WTC11 (cell line): ENCODE measurements around the gene GRAMD2A. TPM values are rescaled to one million over a fixed set of nuclear protein-coding genes. Genes with fewer than 3 reads are reported as not detected.

Source experiments
- ATF2 ChIP-seq: sonication (generic); formaldehyde crosslinking; IDR thresholded peaks from 2 replicates; pipeline ENCODE4 v1.8.1; 2022; ENCODE audit warnings: low read depth, missing genetic modification reagents, borderline replicate concordance
- CBFB ChIP-seq: sonication (generic); formaldehyde crosslinking; IDR thresholded peaks from 2 replicates; pipeline ENCODE4 v1.8.1; 2022; ENCODE audit warnings: mild to moderate bottlenecking, low read depth, missing genetic modification reagents
- CREB1 ChIP-seq: sonication (generic); formaldehyde crosslinking; IDR thresholded peaks from 2 replicates; pipeline ENCODE4 v1.8.0; 2023; ENCODE audit warnings: mild to moderate bottlenecking, missing genetic modification reagents
- E2F5 ChIP-seq: sonication (generic); formaldehyde crosslinking; IDR thresholded peaks from 2 replicates; pipeline ENCODE4 v1.8.1; 2022; ENCODE audit warnings: mild to moderate bottlenecking, moderate library complexity, missing genetic modification reagents
- FOXP4 ChIP-seq: sonication (generic); formaldehyde crosslinking; IDR thresholded peaks from 2 replicates; pipeline ENCODE4 v1.8.0; 2022; ENCODE audit warnings: mild to moderate bottlenecking, missing genetic modification reagents
- GABPB1 ChIP-seq: sonication (generic); formaldehyde crosslinking; IDR thresholded peaks from 2 replicates; pipeline ENCODE4 v1.8.1; 2023; ENCODE audit warnings: mild to moderate bottlenecking, missing genetic modification reagents
- GTF2I ChIP-seq: fragments of 250-450 bp; sonication (Bioruptor Pico); conservative IDR thresholded peaks from 2 replicates; pipeline ENCODE4 v1.4.0; 2021; ENCODE audit warnings: mild to moderate bottlenecking
- HMGXB4 ChIP-seq: sonication (generic); formaldehyde crosslinking; IDR thresholded peaks from 2 replicates; pipeline ENCODE4 v1.8.1; 2023; ENCODE audit warnings: mild to moderate bottlenecking, moderate library complexity, missing genetic modification reagents
- IRF1 ChIP-seq: sonication (generic); formaldehyde crosslinking; IDR thresholded peaks from 2 replicates; pipeline ENCODE4 v1.8.0; 2023; ENCODE audit warnings: missing genetic modification reagents
- PRRX2 ChIP-seq: fragments of 250-450 bp; sonication (Bioruptor Pico); IDR thresholded peaks from 2 replicates; pipeline ENCODE4 v1.8.0; 2021; ENCODE audit warnings: mild to moderate bottlenecking
- SMAD3 ChIP-seq: sonication (generic); formaldehyde crosslinking; IDR thresholded peaks from 2 replicates; pipeline ENCODE4 v1.8.0; 2022; ENCODE audit warnings: missing genetic modification reagents, mild to moderate bottlenecking, borderline replicate concordance
- TCF7 ChIP-seq: sonication (generic); formaldehyde crosslinking; IDR thresholded peaks from 2 replicates; pipeline ENCODE4 v1.8.0; 2022; ENCODE audit warnings: mild to moderate bottlenecking, low read depth, missing genetic modification reagents, moderate library complexity
- TEAD1 ChIP-seq: sonication (generic); formaldehyde crosslinking; IDR thresholded peaks from 2 replicates; pipeline ENCODE4 v1.8.0; 2022; ENCODE audit warnings: mild to moderate bottlenecking, missing genetic modification reagents
- TEAD4 ChIP-seq: sonication (generic); formaldehyde crosslinking; IDR thresholded peaks from 2 replicates; pipeline ENCODE4 v1.8.0; 2022; ENCODE audit warnings: mild to moderate bottlenecking, missing genetic modification reagents
- TP53 ChIP-seq: sonication (generic); formaldehyde crosslinking; IDR thresholded peaks from 2 replicates; pipeline ENCODE4 v1.8.1; 2023; ENCODE audit warnings: mild to moderate bottlenecking, missing genetic modification reagents
- USF1 ChIP-seq: sonication (generic); formaldehyde crosslinking; IDR thresholded peaks from 2 replicates; pipeline ENCODE4 v1.8.0; 2022; ENCODE audit warnings: mild to moderate bottlenecking, missing genetic modification reagents
- ZNF416 ChIP-seq: fragments of 250-450 bp; sonication (Bioruptor Pico); IDR thresholded peaks from 2 replicates; pipeline ENCODE4 v1.9.0; 2021; ENCODE audit warnings: mild to moderate bottlenecking, inconsistent platforms
- ZNF423 ChIP-seq: fragments of 250-450 bp; sonication (Bioruptor Pico); IDR thresholded peaks from 2 replicates; pipeline ENCODE4 v2.1.2; 2022; ENCODE audit warnings: mild to moderate bottlenecking, moderate library complexity
- ZNF425 ChIP-seq: fragments of 250-450 bp; sonication (Bioruptor Pico); conservative IDR thresholded peaks from 2 replicates; pipeline ENCODE4 v1.9.0; 2021; ENCODE audit warnings: mild to moderate bottlenecking
- ZNF512 ChIP-seq: sonication (generic); formaldehyde crosslinking; IDR thresholded peaks from 2 replicates; pipeline ENCODE4 v1.8.1; 2022; ENCODE audit warnings: missing genetic modification reagents, borderline replicate concordance
- ZNF532 ChIP-seq: fragments of 250-450 bp; sonication (Bioruptor Pico); IDR thresholded peaks from 2 replicates; pipeline ENCODE4 v1.9.0; 2021; ENCODE audit warnings: mild to moderate bottlenecking, borderline replicate concordance
- total RNA-seq: library from RNA; stranded (reverse); gene quantifications from 3 replicates; pipeline ENCODE4 v1.2.3, GENCODE V29; 2021

Gene GRAMD2A
- total RNA-seq, 1 experiment from 2014 or later, result 1.9 TPM

GRCh38 chr15:72231066-72231832 lies 33.7 kb upstream of the GRAMD2A start, which contains the start of gene PKM (continued):
- no peak for TF ChIP-seq SMAD3 (CRISPR knock-in tag)
- no peak for TF ChIP-seq TEAD4
- TF ChIP-seq CREB1 (CRISPR knock-in tag), result 0 out of 2 replicates have a peak, but pooled peaks have one; percentile 20
- 0 out of 2 replicates have a peak, but pooled peaks have one; percentile 13 for TF ChIP-seq USF1
- TF ChIP-seq ZNF416 (CRISPR knock-in tag), result no peak
- TF ChIP-seq TP53, result peak; percentile 48; the same call in 1 of the 2 replicates
- no peak for TF ChIP-seq ZNF512
- 0 out of 2 replicates have a peak, but pooled peaks have one; percentile 32 for TF ChIP-seq ATF2 (CRISPR knock-in tag)
- TF ChIP-seq TEAD1 (CRISPR knock-in tag), result peak; percentile 91
- TF ChIP-seq ZNF532 (CRISPR knock-in tag), result no peak
- 0 out of 2 replicates have a peak, but pooled peaks have one; percentile 71 for TF ChIP-seq IRF1 (CRISPR knock-in tag)
- peak; percentile 78 for TF ChIP-seq FOXP4
- peak; percentile 96 for TF ChIP-seq E2F5 (CRISPR knock-in tag)
- peak; percentile 55; the same call in 1 of the 2 replicates for TF ChIP-seq CBFB (CRISPR knock-in tag)
- no peak for TF ChIP-seq PRRX2 (CRISPR knock-in tag)
- TF ChIP-seq ZNF423 (CRISPR knock-in tag), result peak; percentile 20; the same call in 1 of the 2 replicates
- peak; percentile 95 for TF ChIP-seq HMGXB4 (CRISPR knock-in tag)
- peak; percentile 62 for TF ChIP-seq GABPB1 (CRISPR knock-in tag)
- no peak for TF ChIP-seq ZNF425
- TF ChIP-seq TCF7 (CRISPR knock-in tag), result peak; percentile 78
- TF ChIP-seq GTF2I (CRISPR knock-in tag), result no peak
